Testis (tissue), 5 donors: ENCODE measurements around the gene CAVIN2. TPM values are rescaled to one million over a fixed set of nuclear protein-coding genes. Genes with fewer than 3 reads are reported as not detected.
A peak's percentile ranks its signal among the peaks of the same experiment; 100 is the strongest.

Source experiments
- DNase-seq: peaks from one replicate; pipeline ENCODE4 v3.0.0-alpha.2; 2019
- H3K27ac ChIP-seq, 2 donors: fragments of 200-600 bp; sonication (generic); one replicate each; pipeline ENCODE4 v1.5.1; 2019
- H3K27me3 ChIP-seq: fragments of 200-600 bp; sonication (generic); one replicate; pipeline ENCODE4 v1.5.1; 2019
- H3K36me3 ChIP-seq: fragments of 200-600 bp; sonication (generic); one replicate; pipeline ENCODE4 v1.5.1; 2017; ENCODE audit warnings: low read depth; ENCODE audit errors: missing control alignments
- H3K4me1 ChIP-seq: fragments of 200-600 bp; sonication (generic); one replicate; pipeline ENCODE4 v1.5.1; 2019
- H3K4me3 ChIP-seq, 2 donors: fragments of 200-600 bp; sonication (generic); one replicate each; pipeline ENCODE4 v1.5.1; 2017 to 2019
- H3K9me3 ChIP-seq: fragments of 200-600 bp; sonication (generic); one replicate; pipeline ENCODE4 v1.5.1; 2017
- POLR2A ChIP-seq: fragments of 450-650 bp; IDR thresholded peaks from one replicate; pipeline ENCODE4 v1.6.1; 2017; ENCODE audit warnings: antibody characterized with exemption, mild to moderate bottlenecking, moderate library complexity
- WGBS, 2 donors: methylation state at CpG; one replicate each; pipeline ENCODE4 v1.1.5; 2018; 5-methylcytosine and 5-hydroxymethylcytosine counted together
- intact Hi-C: fragments of 100-400 bp; cut with DNase I; formaldehyde crosslinking; loops from one replicate; pipeline ENCODE4 v1.15.1; 2023; ENCODE audit warnings: low total_unique reads
- long read RNA-seq, 2 donors: transcript quantifications; one replicate each; lab custom pipeline, GENCODE V29; 2026
- polyA plus RNA-seq: library from polyadenylated mRNA; stranded (reverse); fragments of 350-450 nt; fragmentation: Illumina TruSeq; extraction: RNeasy Lipid Tissue Mini Kit (QIAGEN cat#74804); gene quantifications from one replicate; pipeline ENCODE4 v1.2.3, GENCODE V29; 2014; ENCODE audit warnings: low read depth, low replicate concordance; ENCODE audit not compliant: insufficient read depth
- total RNA-seq, 2 donors: library from RNA; depleted of rRNA; stranded (reverse); fragments of >200 nt; gene quantifications; one replicate each; pipeline ENCODE4 v1.2.3, GENCODE V29; 2016
- TF ChIP-seq, protein P1 (sequence below), 3 experiments: fragments of 450-650 bp in 2 of 3; fragments of 200-600 bp in 1 of 3; sonication (generic) in 1 of 3; IDR thresholded peaks; one replicate each; pipeline ENCODE4 v1.5.1; 2016 to 2019; ENCODE audit warnings: antibody characterized with exemption in 3 of 3, mild to moderate bottlenecking in 2 of 3, moderate library complexity in 1 of 3

Gene CAVIN2, protein sequence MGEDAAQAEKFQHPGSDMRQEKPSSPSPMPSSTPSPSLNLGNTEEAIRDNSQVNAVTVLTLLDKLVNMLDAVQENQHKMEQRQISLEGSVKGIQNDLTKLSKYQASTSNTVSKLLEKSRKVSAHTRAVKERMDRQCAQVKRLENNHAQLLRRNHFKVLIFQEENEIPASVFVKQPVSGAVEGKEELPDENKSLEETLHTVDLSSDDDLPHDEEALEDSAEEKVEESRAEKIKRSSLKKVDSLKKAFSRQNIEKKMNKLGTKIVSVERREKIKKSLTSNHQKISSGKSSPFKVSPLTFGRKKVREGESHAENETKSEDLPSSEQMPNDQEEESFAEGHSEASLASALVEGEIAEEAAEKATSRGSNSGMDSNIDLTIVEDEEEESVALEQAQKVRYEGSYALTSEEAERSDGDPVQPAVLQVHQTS
- total RNA-seq (1 to 10 TPM; 4.1 to 5.1 TPM), polyA plus RNA-seq (3.3 TPM)
- long read RNA-seq, donor 1, partial matches to known transcripts = 8 of 12 reads
- long read RNA-seq, donor 1, other reads (novel, unspliced or antisense) = 0 of 12 reads
- long read RNA-seq, donor 2, partial matches to known transcripts = 0 of 1 reads
- long read RNA-seq, donor 2, other reads (novel, unspliced or antisense) = 0 of 1 reads

DNA sequence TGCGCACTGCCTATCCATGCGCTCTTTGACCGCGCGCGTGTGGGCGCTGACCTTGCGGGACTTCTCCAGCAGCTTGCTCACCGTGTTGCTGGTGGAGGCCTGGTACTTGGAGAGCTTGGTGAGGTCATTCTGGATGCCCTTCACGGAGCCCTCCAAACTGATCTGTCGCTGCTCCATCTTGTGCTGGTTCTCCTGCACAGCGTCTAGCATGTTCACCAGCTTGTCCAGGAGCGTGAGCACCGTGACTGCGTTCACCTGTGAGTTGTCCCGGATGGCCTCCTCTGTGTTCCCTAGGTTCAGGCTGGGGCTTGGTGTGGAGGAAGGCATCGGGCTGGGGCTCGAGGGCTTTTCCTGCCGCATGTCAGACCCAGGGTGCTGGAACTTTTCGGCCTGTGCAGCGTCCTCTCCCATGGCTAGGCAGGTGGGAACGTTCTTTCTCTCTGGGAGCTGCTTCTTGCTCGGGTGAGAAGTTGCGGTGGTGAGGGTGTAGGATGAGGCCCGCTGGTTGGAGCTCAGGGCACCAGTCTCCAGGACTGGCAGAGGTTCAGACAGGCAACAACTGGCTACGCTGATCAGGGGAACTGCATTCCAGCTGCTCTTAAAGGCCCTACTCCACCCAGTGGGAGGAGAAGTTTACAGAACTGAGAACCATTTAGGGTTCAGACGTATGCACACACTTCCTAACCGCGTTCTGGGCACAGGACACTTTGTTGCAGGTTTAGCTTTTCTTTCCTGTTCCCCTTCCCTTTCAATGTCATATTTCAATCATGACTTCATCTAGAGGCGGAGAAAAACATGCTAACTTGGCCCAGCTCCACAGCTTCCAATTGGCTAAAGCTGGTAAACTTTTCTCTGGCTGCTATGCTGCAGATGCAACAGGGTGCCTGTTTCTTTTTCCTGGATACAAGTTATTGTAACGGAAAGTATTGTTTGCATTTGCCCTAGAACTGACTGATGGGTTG lies at the start of gene CAVIN2:
CAVIN2 (minus strand) TSS at position 574 of the 962 bp plus-strand sequence; CDS start at position 411, 163 bp downstream.
- peak within 1 kb of the TSS in 1 of 2 donors; percentile 44 for H3K27ac ChIP-seq
- intact Hi-C loops = no loop called here
- H3K4me1 ChIP-seq = peaks cover 14% of the 10 kb centered on the region

DNA sequence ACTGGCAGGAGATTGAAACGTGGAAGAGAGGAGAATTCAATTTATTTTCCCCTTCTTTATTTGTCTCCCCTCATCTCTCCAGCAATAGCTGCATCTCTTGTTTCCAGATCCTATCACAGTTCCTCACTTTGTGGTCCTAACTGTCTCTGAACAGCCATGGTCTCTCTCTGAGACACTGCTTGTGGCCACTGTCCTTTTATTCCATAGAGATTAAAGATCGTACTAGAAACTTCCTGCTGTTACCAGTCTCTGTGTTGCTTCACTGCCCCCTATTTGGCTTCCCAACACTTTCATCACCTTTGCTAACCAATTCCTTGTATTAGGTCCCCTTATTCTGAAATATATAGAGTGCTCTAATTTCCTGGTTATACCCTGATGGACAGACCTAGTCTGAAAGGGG lies 48.9 kb upstream of the CAVIN2 start:
- H3K9me3 ChIP-seq = no peaks in the 10 kb centered on the region
- no peaks in the 10 kb centered on the region for H3K36me3 ChIP-seq
- TF ChIP-seq, protein P1, sequence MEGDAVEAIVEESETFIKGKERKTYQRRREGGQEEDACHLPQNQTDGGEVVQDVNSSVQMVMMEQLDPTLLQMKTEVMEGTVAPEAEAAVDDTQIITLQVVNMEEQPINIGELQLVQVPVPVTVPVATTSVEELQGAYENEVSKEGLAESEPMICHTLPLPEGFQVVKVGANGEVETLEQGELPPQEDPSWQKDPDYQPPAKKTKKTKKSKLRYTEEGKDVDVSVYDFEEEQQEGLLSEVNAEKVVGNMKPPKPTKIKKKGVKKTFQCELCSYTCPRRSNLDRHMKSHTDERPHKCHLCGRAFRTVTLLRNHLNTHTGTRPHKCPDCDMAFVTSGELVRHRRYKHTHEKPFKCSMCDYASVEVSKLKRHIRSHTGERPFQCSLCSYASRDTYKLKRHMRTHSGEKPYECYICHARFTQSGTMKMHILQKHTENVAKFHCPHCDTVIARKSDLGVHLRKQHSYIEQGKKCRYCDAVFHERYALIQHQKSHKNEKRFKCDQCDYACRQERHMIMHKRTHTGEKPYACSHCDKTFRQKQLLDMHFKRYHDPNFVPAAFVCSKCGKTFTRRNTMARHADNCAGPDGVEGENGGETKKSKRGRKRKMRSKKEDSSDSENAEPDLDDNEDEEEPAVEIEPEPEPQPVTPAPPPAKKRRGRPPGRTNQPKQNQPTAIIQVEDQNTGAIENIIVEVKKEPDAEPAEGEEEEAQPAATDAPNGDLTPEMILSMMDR (IDR thresholded peaks at IDR 0.05) = no peak
- no peak for TF ChIP-seq POLR2A
- DNase-seq = no peak
- no peaks in the 10 kb centered on the region for H3K4me1 ChIP-seq
- intact Hi-C loops = no loop called here
- H3K27me3 ChIP-seq = no peaks in the 10 kb centered on the region
- no peak overlapping the region for H3K27ac ChIP-seq
- 71 to 80% methylated on average over 2 of the region's 2 CpGs for WGBS, 2 donors
- H3K4me3 ChIP-seq = no peak overlapping the region

More for the DNA sequence above, at the start of gene CAVIN2:
- 28 to 33% methylated on average over 20 to 31 of the region's 31 CpGs for WGBS, 2 donors
- TF ChIP-seq POLR2A = no peak
- TF ChIP-seq, protein P1 (IDR thresholded peaks at IDR 0.05) = no peak
- Histone ChIP-seq H3K36me3 (no peaks in the 10 kb centered on the region), H3K4me3 (peak within 1 kb of the TSS; percentile 47 to 48), H3K9me3 (no peaks in the 10 kb centered on the region), H3K27me3 (no peaks in the 10 kb centered on the region)
- peak; percentile 51 for DNase-seq

DNA sequence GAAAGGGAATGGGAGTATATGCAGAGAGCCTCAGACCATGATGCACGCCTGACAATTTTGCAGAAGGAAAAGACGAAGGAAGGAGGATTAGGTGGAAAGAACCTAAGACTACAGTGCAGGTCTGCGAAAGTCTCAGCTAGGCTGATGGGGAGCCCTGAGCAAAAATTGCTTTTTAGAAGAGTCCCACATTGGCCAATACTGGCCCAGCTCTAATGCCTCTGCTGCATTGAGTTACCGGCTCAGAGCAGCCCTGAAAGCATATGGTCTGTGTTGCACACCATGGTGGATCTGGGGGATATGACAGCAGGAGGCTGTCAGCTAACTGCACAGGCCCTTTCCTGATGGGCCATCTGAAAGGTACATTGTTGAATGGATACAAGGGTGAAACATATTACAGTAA lies 48.3 kb upstream of the CAVIN2 start:
- H3K27me3 ChIP-seq = no peaks in the 10 kb centered on the region
- DNase-seq = no peak
- H3K36me3 ChIP-seq = no peaks in the 10 kb centered on the region
- no peak overlapping the region for H3K4me3 ChIP-seq
- no peaks in the 10 kb centered on the region for H3K9me3 ChIP-seq
- no peak overlapping the region for H3K27ac ChIP-seq
- TF ChIP-seq, protein P1 (IDR thresholded peaks at IDR 0.05) = no peak
- no peak for TF ChIP-seq POLR2A
- no peaks in the 10 kb centered on the region for H3K4me1 ChIP-seq
- 91% methylated on average over 4 of the region's 4 CpGs for WGBS, 2 donors
- intact Hi-C loops = no loop called here

DNA sequence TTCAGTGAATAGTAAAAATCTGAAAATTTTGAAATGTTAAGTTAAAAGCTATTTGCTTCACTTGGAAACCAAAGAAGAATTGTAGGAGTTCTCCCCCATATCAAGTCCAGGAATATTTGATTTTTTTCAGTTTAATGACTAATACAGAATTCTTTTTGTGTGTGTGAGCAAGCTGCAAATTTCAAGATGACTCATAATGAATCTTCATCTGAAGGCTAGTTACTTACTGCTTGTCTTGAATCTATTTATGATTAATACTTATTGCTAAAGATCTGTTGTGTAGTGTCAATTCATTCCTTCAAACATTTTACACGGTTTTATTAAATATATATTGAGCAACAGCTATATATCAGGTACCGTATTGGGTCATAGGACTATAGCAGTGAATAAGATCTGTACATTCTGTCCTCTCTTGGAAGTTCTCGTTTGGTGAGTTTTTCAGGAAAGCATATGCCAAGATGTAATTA lies 47.8 kb upstream of the CAVIN2 start:
- H3K4me1 ChIP-seq = no peaks in the 10 kb centered on the region
- no peak overlapping the region for H3K4me3 ChIP-seq
- H3K27me3 ChIP-seq = no peaks in the 10 kb centered on the region
- WGBS, 2 donors = 48 to 51% methylated on average over 3 of the region's 3 CpGs
- intact Hi-C loops = no loop called here
- no peak overlapping the region for H3K27ac ChIP-seq
- TF ChIP-seq POLR2A = no peak
- TF ChIP-seq, protein P1 (IDR thresholded peaks at IDR 0.05) = no peak
- DNase-seq = no peak
- H3K9me3 ChIP-seq = no peaks in the 10 kb centered on the region
- H3K36me3 ChIP-seq = no peaks in the 10 kb centered on the region
